DMS79 (cell line): ENCODE data around the gene ITGB3.
A peak's percentile ranks its signal among the peaks of the same experiment; 100 is the strongest.
"Not testable (repeated sequence)": the region's sequence is repeated elsewhere in the genome, so short reads cannot be mapped to it uniquely, and the experiment has no call there.

Experiments used
- DNase-seq: peaks from one replicate; lab custom pipeline; 2025; lab: John Stamatoyannopoulos, UW

ITGB3 gene

DNA sequence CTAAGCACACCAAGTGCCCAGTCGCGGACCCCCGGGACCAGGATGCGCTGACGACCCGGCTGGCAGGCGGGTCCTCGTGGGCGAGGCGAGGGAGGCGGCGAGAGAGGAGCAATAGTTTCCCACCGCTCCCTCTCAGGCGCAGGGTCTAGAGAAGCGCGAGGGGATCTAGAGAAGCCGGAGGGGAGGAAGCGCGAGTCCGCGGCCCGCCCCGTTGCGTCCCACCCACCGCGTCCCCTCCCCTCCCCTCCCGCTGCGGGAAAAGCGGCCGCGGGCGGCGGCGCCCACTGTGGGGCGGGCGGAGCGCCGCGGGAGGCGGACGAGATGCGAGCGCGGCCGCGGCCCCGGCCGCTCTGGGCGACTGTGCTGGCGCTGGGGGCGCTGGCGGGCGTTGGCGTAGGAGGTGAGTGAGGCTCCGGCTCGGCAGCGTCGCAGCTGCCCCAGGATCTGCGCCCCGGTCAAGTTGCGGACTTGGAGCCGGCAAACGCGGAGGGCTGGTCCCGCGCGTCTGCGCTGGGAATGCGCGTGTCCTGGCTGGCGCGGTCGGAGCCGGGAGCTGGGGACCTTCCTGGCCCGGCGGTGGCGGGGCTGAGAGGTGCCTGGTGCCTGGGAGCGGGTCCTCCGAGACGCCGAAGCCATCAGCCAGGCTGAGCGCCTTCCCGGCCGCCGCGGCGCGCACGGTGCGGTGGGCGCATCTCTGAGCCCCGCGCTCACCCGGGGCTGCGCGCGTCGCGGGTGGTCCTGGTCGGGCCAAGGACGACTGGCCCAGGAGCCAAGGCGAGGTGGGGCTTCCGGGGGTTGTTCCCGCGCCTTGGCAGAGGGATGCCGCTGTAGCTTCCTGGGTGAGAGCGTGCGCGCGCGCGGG is at the start of gene ITGB3:
ITGB3 (plus strand) TSS at position 287 of the 862 bp plus-strand sequence; CDS start at position 322, 35 bp downstream.
- peak; percentile 29 for DNase-seq

DNA sequence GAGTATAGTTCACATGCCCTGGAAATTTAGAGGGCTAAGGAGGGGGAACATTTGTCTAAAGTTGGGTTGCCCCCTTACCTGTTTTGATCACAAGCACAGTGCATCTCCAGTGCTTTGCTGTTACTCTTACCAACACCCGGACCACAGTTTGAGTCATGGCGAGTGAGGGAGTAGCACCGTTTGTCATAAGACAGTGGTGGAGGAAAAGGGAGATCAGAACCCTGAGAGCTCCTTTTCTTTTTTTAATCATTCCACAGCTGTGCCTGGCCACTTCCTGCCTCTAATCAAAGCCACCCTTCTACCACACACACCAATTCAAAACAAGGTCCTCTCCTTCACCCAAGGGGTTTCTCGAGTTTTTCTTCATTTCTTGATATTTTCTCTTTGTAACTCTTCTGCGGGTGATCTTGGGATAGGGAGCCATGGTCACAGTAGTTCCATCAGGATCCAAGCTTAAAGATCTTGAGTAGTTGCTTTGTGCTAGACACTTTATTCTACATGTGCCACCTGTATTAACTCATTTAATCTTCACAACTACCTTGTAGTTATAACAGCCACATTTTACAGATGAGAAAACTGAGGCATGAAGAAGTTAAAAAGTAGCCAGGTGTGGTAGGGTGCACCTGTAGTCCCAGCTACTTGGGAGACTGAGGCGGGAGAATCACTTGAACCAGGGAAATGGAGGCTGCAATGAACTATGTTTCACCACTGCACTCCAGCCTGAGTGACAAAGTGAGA is 49.5 kb upstream of the ITGB3 start:
- no peak for DNase-seq

DNA sequence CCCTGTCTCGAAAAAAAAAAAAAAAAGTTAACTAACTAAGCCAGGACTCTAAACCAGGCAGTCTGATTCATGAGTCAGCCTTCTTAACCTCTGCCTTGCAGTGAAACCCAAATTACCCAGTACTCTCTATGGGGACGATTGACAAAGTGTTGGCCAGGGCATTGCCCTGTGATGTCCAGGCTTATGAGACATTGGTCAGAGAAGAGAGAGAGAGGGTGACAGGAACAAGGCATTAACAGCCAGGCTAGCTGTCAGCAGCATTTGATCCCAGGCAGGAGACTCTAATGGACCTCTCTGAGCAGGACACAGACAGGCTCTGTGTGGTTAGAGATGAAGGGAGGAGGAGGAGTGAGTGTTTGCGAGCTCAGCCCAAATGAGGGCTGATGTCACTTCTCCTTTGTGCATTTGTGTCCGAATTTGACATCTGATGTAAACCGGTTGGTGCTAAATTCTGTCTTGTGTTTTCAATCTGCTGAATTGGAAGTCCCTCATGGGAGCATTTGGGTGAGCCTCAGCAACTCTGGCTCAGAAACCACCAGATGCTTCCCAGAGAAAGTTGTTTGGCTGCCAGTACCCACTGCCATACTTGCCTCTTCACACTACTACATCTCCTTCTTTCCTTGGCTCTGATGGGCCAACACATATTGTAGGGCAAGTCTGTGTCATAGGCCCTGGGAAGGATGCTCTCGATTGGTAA is 48.8 kb upstream of the ITGB3 start:
- DNase-seq, result peak; percentile 47

DNA sequence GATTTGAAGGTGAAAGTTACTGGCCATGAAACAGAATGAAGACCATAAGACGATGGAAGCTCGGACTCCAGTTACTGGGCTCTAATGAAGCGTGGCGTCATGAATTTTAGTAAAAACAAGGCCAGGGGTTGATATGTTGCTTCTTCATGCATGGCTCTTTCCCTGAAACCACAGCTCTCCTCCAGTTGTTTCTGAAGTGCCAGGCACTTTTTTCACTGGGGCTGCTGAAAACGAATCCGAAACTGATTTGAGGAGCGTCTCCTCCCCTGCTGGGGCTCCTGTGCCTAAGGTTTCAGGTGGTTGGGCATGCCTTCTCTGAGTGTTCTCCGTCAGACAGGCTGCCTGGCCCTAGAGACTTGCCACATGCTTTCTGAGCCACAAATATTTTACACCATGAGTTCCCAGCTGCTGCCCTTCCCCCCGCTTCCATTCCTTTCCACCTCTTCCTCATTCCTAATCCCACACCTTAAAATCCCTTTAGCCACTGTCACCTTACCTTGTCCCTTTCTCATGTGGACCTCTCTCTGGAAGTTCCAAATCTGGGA is 48.1 kb upstream of the ITGB3 start:
- peak; percentile 96 for DNase-seq

DNA sequence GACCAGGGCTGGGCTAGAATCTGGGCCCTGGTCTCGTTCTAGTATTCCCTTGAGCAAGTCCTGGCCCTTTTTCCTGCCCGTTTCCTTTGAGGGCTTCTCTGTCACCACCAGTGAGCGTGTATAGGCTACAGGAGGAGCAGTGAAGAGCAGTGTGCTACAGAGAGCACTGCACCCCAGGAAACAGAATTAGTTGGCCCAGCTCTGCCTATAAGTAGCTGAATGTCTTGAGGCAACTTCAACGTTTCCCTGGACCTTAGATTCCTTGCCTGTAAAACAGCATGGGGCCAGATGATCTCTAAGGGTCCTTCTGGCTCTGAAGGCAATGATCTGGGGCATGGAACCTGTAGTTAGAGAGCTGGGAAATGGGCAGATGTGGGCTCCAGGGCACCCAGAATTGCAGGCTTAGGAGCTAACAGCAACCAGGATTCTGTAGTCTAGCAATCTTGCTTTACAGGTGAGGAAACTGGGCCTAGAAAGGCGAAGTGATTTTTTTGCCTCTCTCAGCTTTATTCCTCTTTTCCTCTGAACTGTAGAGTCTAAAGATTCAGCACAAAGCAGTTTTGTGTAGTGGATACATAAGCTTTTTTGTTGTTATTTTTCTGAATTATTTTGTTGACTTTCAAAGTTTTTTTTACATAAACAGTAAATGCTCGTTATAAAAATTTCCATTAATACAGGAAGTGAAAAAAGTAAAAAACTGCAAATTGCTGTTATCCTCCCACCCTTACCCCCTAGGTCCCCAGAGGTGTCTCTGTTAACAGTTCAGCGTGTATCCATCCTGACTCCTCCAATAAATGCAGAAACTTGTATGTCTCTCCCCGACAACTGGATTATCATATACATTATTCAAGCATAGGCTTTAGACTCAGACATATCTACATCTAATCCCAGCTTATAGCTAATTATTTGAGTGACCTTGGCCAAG is 46.2 kb upstream of the ITGB3 start:
- DNase-seq, result no peak

DNA sequence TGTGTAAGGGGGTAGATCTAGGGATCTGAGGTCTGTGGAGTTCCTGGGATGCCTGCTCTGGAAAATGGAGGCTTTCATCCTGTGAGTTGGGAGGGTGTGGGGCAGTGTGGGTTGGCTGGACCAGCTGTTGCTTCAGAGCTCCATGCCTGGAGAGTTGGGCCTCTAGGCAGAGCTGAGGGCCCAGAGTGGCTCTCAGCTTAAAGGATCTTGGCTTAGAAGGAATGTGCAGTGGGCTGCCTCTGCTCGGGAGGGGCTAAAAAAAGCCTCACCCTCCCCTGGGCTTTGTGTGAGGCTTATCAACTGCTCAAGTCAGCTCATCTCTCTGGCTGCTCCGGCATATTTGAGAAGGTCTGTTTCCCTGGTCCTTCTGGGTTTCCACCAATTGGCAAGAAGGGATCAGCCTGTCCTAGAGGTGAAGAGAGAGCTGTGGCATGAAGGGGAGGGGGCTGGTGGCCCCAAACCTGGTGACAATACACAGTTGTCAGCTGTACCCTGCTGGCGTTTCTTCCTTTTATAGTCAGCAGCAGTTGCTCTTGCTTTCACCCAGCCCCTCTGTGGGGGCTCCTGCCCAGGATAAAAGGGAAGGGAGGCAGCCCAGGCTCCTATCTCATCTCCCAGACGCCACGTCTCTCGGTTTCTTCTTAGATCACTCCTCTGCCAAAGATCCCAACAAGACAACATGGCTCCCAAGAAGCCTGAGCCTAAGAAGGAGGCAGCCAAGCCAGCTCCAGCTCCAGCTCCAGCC is 44.7 kb upstream of the ITGB3 start, which contains the start of gene MYL4:
MYL4 (plus strand) TSS at position 605 of the 745 bp plus-strand sequence; CDS start at position 680, 75 bp downstream.
- no peak for DNase-seq

DNA sequence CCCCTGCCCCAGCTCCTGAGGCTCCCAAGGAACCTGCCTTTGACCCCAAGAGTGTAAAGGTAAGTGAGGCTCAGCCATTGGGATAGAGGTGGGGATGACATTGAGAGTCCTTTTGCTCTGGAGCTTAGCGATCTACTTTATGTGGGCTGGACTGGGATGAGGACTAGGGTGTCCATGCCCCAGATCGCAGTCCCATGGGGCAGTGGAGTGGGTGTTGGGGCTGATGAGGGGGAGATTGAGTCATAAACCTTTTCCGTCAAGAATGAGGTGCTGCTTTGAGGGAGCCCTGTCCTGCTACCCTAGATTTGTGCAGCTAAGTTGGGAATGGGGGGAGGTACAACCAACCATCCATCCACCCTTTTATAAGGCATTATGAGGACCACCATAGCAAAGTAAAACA is 44.1 kb upstream of the ITGB3 start:
- no peak for DNase-seq

DNA sequence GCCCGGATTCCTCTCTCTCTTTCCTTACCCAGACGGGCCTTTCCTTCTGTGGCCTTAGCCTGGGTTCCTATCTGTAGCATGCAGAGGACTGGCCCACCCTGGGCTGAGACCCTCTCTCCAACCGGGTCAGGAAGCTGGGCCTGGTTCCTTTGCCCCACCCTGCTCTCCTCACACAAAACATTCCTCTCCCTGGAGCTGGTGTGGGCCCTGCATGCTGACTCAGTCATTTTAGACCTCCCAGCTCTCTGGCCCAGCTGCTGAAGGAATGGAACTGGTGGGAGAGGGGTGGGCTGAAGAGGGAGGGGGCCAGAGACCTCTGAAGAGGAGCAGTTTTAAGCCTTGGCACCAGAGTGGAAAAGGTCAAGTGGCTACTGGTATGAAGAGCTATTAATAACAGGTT is 43.5 kb upstream of the ITGB3 start:
- DNase-seq, result peak; percentile 8

DNA sequence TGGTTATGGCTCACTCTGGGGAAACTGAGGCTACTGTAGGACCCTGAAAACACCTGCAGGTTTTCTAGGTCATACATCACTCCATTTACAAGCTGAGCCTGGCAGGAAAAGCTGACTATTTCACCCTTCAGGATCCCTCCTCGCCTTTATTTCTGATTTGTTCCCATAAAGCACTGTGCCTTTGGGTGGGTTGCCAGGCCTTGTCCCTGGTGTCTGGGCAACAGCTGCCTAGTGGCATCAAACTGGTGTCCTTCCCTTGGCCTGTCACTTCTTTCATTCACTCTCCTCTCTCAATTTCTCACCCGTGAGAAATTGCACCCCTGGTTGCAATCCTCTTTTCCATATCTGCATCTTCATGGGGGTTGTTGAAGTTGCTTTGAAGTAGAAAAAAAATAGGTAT is 42.8 kb upstream of the ITGB3 start:
- DNase-seq, result no peak

DNA sequence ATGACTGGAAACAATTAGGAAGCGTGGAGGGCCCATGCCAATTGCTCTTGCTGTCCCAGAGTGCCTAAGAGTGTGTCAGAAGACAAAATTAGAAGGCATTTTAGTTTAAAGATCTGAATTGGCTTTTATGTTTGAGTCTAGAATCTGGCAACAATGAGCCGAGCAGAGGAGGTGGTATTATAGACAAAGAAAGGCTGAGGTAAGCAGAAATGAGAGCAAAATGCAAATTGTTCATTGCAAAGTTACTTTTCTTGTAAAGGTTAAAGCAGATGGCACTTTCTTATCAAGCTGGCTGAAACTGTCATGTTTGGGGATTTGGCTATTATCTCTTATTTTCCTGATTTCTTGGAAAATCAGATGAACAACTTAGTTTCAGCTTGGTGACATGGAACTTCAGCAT is 41.2 kb upstream of the ITGB3 start:
- DNase-seq, result no peak

DNA sequence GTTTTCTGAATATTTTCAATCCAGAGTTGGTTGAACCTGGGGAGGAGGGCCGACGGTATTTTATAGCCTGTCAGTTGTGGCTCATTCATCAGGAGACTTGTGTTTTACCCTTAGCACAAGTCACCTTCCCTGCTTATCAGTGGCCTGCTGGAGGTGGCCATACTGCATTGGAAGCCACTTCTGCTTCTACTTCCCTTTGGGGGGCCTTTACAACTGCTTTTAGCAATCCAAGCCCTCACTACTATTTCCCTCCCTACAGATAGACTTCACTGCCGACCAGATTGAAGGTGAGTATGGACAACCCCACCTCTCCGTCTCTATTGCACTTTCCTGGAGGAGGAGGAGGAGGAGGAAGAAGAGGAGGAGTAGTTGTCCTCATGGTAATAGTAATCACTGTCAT is 40.1 kb upstream of the ITGB3 start:
- no peak for DNase-seq

DNA sequence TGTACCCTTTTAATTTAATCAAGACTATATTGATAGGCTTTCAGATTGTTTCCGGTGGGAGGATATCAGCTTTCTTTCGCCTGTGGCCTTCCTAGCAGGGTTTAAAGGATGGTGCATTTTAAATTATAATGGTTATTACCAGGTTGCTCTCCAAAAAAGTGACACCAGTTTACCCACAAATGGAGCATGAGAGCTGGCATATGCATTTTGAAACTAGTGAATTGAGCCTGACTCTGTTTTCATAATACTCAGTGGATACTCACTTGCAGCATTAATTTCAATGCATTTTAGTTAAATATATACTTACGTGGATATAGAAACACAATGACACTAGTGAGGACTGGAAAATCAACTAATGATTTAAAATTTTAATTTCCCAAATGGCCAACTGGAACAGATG is 38.7 kb upstream of the ITGB3 start:
- DNase-seq, result no peak

DNA sequence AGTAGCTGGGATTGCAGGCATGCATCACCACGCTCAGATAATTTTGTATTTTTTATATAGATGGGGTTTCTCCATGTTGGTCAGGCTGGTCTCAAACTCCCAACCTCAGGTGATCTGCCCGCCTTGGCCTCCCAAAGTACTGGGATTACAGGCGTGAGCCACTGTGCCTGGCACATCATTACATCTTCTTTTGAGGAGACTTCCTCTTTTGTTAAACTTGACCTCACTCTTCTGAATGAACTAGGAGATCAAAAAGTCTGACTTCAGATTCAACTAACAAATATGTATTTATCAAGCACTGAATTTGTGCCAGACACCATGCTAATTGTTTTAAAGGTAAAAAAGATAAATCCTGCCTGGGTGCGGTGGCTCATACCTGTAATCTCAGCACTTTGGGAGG is 36.8 kb upstream of the ITGB3 start:
- not testable (repeated sequence) for DNase-seq

DNA sequence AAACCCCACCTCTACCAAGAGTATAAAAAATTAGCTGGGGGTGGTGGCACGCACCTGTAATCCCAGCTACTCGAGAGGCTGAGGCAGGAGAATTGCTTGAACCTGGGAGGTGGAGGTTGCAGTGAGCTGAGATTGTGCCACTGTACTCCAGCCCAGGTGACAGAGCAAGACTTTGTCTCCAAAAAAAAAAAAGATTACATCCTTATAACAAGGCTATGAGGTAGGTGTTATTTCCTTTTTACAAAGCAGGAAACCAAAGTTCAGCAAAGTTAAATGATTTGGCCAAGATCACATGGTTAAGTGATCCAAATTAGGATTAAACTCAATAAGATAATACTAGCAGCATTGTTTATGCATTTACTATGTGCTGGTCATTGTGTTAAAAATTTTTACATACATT is 36.3 kb upstream of the ITGB3 start:
- DNase-seq, result not testable (repeated sequence)

DNA sequence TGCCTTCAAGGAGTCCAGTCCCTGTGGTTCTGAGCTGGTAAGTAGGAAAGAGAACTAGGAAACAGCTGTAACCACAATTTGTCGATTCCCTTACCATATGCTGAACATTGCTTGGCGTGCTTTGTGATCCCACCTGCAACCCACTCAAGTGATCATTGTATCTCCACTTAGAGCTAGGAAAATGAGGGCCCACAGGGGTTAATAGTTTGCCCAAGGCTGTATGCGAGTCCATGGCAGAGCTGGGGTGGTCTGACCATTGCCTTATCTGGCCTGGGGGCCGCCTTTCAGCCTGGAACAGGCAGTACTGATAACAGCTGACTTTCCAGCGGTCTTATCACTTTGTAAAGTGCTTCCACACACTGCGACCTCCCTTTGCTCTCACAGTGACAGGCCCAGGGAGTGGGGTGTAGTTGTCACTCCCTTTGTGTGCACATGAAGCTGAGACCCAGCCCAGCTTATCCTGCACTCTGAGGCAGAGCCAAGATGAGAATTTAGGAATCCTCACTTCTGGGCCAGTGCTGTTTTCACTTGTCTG is 34.7 kb upstream of the ITGB3 start:
- DNase-seq, result no peak

DNA sequence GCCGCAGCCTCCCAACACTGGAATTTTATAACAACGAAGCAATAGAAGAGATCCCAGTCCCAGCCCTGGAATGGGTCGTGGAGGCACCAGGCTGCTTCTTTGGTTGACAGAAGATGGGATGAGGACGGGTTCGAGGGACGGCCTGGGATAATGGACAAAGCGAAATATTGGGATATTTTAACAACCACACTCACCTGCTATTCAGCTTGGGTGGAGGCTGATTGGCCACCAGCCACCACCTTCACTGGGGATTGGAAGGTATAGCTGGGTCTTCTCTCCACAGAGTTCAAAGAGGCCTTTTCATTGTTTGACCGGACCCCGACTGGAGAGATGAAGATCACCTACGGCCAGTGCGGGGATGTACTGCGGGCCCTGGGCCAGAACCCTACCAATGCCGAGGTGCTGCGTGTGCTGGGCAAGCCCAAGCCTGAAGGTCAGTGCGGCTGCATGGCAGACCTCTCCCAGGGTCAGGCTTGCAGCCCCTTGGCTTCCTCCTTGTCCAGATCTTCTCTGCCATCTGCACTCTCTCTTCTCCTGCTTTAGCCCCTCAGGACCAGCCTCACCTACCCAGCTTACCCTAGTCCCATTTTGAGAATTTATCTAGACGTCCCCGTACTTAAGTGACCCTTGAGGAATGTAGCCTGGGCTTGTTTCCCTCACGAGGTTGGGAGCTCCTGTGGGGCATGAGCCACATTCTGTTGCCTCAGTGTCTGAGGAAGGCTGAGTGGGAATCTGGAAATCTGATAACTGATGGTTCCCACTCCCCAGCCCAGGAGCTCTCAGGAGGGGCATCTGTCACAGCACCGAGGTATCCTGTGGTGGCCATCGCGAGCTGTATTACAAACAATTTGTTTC is 33.8 kb upstream of the ITGB3 start:
- DNase-seq, result no peak

DNA sequence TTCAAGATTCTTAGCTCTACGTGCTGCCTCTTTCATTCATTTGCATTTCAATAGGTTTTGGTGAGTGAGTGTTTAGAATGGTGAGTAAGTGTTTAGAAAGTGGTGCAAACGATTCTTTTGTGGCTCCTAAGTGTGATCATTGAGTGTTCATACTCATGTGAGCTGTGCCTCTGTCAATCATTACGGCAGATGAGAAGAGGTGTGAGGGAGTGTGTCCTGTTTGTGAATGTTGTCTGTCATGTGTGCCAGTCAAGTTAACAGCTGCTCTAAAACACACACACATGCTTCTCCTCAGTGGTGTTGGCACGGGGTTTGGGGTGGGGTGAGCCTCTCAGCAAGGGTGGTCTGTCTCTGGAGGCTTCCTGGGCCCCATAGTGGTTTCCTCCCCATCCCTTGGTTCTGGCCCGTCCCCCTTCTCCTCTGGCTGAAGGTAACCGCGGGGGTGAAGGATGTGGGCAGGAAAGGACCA is 33.1 kb upstream of the ITGB3 start:
- no peak for DNase-seq

DNA sequence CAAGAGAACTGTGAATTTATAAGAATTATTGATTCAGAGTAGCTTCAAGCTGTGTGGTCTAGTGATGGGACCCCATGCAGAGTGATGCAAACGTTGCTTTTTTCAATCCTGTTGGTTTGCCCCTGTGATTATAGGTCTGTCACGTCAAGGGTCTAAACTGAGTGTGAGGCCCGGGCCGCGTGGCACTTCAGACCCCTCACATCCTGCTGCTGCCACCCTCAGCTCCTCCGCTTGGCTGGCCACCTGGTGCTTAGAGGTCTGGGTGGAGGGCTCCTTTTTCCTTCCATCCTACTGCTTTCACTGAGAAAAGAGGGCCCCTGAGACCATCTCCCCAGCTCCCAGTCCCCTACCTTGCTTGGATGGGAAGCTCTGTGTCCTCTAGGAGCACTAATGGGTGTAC is 32.5 kb upstream of the ITGB3 start:
- DNase-seq, result no peak

DNA sequence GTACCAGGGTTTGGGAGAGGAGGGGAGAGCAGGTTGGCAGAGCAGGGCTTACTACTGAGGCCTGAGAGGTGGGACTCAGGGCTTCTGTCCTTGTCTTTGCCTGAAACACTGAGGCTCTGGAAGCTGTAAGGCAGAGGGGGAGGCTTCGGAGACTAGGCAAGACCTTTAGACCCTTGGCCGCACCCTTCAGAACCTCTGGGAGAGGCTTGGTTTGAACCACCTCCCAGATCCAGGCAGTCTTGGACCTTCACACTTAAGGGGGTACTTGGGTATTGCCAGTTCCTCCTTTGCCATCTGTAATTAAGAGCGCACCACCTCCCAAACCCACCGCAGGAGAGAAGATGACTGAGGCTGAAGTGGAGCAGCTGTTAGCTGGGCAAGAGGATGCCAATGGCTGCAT is 31.6 kb upstream of the ITGB3 start:
- no peak for DNase-seq
